ENCODE measurements around the gene EIF4E3.

EIF4E3 gene

GRCh38 chr3:71725271-71725991 is at the start of gene EIF4E3:
EIF4E3 (minus strand) TSS chr3:71725402; CDS start chr3:71725367, 35 bp downstream.
- DNase-seq, result peak; percentile 14

GRCh38 chr3:71771884-71772283 is 46.7 kb upstream of the EIF4E3 start:
- no peak for DNase-seq

- DNase-seq, result no peak
Observed at GRCh38 chr3:71771126-71771525, 45.9 kb upstream of the EIF4E3 start.

GRCh38 chr3:71763426-71763825 is 38.2 kb upstream of the EIF4E3 start:
- DNase-seq, result no peak

GRCh38 chr3:71760140-71760539 is 34.9 kb upstream of the EIF4E3 start:
- DNase-seq, result no peak

GRCh38 chr3:71759401-71759800 is 34.2 kb upstream of the EIF4E3 start:
- no peak for DNase-seq

- DNase-seq, result no peak
Observed at GRCh38 chr3:71758091-71758490, 32.9 kb upstream of the EIF4E3 start.

- no peak for DNase-seq
Observed at GRCh38 chr3:71754610-71755253, 29.5 kb upstream of the EIF4E3 start.

- DNase-seq, result no peak
Observed at GRCh38 chr3:71753701-71754609, 28.8 kb upstream of the EIF4E3 start, which contains the start of gene GPR27. GPR27 (plus strand) TSS chr3:71753855; CDS start chr3:71754050, 195 bp downstream.

GRCh38 chr3:71752831-71753700 is 27.9 kb upstream of the EIF4E3 start:
- no peak for DNase-seq

GRCh38 chr3:71751602-71752001 is 26.4 kb upstream of the EIF4E3 start:
- no peak for DNase-seq

GRCh38 chr3:71744738-71745137 is 19.5 kb upstream of the EIF4E3 start:
- no peak for DNase-seq

- DNase-seq, result no peak
Observed at GRCh38 chr3:71742621-71743020, 17.4 kb upstream of the EIF4E3 start.

- DNase-seq, result no peak
Observed at GRCh38 chr3:71734881-71735280, 9.7 kb upstream of the EIF4E3 start.

GRCh38 chr3:71733319-71733718 is 8.1 kb upstream of the EIF4E3 start:
- DNase-seq, result no peak

- DNase-seq, result no peak
Observed at GRCh38 chr3:71732637-71733036, 7.4 kb upstream of the EIF4E3 start.

- DNase-seq, result no peak
Observed at GRCh38 chr3:71728632-71729342, 3.6 kb upstream of the EIF4E3 start.

- no peak for DNase-seq
Observed at GRCh38 chr3:71726146-71726545, 944 bp upstream of the EIF4E3 start.

GRCh38 chr3:71724584-71725270 is 475 bp downstream of the EIF4E3 start:
- no peak for DNase-seq

GRCh38 chr3:71724171-71724453 is 1.1 kb downstream of the EIF4E3 start:
- DNase-seq, result no peak

GRCh38 chr3:71723452-71724170 is 1.6 kb downstream of the EIF4E3 start:
- no peak for DNase-seq

Measured in HCEC 1CT (cell line).